Bone marrow (tissue), 2 donors: ENCODE measurements around the gene CDO1.

Experiments
- DNase-seq, 2 donors: peaks; one replicate each; lab custom pipeline; 2025; lab: John Stamatoyannopoulos, UW

CDO1 gene

DNA sequence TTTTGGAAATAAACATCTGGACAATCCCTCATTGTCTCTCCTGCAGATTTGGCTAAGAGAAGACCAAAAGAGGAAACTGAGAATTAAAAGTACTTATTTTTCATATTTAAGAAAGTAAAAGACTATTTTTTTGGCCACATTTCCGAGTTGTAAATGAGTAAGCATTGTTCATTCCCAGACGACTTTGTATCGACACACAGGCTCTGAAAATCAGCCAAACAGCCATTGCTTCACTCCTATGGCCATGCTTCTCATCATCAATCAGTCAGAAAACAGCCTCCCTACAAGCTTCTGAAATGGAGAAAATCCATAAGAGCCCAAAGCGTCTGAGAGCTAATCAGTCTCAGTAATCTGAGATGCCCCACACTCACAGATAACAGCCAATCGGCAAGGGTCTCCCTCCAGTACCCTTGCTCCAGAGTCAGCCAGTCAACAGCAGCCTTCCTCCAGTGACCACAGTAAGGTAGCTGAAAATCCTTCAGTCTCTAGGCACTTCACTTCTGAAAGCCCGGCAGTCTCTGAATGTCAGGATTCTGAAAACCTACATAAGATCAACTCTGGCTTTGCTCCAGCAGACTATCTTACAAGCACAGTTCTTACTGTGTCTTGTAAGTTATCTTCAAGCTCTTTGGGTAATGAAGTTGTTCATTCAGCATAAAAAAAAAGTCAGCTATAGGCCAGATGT is 30.9 kb downstream of the CDO1 start:
- DNase-seq = no peak

DNA sequence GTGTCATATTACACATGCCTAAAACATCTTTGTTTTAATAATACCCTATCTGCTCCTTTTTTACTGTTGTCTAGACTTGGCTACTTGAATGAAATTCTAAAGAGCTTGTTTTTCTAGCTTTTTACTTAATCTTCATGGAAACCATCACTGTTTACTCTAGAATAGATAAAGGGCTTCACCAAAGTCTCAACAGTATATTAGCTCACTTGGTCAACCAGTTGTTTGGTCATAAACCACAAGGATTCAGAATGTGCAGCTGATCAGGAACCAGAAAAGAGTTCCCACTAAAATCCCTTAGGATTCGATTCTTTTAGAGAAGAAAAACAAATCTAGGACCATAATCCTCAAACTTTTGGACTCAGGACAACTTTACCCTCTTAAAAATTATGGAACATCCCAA is 38.0 kb downstream of the CDO1 start:
- DNase-seq = no peak

DNA sequence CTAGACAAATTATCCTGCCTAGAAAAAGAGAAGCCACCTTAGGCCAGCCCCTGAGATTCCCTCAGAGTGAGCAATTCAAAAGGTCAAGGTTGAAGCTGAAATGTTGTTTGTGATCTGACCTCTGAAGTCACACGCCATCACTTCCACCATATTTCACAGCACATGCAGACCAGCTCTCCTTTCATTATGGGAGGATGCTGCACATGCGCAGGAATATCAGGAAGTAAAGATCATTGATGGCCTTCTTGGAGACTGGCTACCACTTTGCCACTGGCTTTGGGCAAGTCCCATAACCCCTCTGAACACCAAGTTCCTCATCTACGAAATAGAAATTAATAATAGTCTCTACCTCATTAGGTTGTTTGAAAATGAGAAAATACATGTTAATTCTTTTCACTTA is 39.5 kb downstream of the CDO1 start:
- no peak for DNase-seq

GRCh38 chr5:115775999-115776398 is 40.5 kb downstream of the CDO1 start:
- no peak for DNase-seq

DNA sequence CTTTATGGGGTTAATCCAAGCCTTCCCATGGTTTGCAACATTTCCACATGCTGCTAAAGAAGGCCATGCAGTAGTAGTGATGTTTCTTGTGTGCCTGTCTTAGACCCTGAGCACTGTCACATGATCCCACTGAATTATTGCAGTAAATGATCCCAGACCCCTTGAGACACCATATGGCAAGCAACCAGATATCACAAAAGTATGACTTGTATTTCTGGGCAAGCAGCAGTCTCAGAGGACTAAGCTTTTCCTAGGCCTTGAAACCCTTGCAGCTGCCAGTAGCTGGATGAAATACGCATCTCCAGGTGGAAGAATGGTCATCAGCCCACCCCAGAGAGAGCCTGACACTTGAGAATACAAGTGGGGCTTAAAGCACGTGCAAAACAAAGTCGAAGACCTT is 41.8 kb downstream of the CDO1 start:
- DNase-seq = no peak

GRCh38 chr5:115772731-115773475 is 43.6 kb downstream of the CDO1 start:
- DNase-seq = no peak

DNA sequence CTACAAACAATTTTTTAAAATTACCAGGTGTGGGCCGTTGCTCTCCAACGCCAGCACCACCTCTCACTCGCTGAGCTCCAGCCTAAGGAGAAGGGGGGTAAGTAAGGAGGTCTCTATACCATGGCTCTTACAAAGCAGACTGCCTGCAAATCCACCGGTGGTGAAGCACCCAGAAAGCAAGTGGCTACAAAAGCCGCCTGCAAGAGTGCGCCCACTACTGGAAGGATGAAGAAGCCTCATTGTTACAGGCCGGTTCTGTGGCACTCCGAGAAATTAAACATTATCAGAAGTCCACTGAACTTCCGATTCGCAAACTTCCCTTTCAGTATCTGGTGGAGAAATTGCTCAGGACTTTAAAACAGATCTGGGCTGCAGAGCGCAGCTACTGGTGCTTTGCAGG is 46.0 kb downstream of the CDO1 start:
- DNase-seq = no peak

GRCh38 chr5:115767424-115767823 is 49.0 kb downstream of the CDO1 start:
- no peak for DNase-seq

- DNase-seq = no peak
Measured at GRCh38 chr5:115766608-115767007, 49.9 kb downstream of the CDO1 start.

DNA sequence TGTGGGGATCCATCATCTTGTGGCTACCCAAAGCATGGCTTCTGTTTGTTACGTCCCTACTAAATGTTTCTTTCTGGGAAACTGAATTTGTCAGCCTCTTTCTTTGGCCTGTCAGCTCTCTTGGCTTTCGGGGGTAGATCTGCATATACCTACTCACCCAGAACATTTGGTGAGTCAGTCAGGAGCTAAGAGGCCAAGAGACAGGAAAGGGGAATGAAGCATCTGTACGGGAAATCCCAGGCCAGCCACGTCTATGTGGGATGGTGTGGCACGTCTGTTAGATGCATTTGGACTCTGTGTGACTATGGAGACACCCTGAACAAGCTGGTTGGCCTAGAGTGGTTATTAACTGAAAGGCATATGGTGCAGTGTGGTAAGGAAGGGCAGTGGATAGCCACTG is 58.1 kb downstream of the CDO1 start:
- DNase-seq = no peak

DNA sequence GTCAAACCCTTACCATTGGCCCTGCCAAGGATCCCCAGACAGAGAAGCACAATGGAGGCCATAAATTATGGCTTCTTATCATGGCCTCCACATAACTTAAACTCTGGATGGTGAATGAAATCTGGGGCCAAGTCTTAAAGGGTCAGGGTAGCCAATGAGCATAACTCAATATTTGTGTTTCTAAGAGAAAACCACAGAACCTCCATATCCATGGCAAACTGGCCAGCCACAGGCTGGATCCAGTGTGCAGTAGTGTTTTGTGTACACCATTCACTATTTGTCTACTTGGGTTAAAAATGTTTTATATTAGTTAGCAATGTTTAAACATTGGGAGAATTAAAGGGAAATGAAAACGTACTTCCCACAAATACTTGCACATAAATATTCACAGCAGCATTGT is 60.8 kb downstream of the CDO1 start:
- DNase-seq = no peak
